Neural cell (in vitro differentiated cells): ENCODE measurements around the gene PER2. TPM values are rescaled to one million over a fixed set of nuclear protein-coding genes. Genes with fewer than 3 reads are reported as not detected.

ENCODE experiments used
- H2AFZ ChIP-seq: fragments of 200-600, 300-800 bp; sonication (generic), shearing (Covaris generic); 2 replicates; pipeline ENCODE4 v1.6.0; 2014; ENCODE audit warnings: low read depth, mild to moderate bottlenecking, antibody characterized with exemption, low read length, moderate library complexity
- H3F3A ChIP-seq: fragments of 200-600 bp; shearing (Covaris generic); 2 replicates; pipeline ENCODE4 v1.6.1; 2016; ENCODE audit warnings: mild to moderate bottlenecking, moderate library complexity, mixed read lengths, antibody characterized with exemption, low read length; ENCODE audit not compliant: insufficient read depth, poor library complexity, severe bottlenecking
- H3K27ac ChIP-seq: fragments of 200-600, 300-800 bp; sonication (generic), shearing (Covaris generic); 2 replicates; pipeline ENCODE4 v1.5.1; 2014; ENCODE audit warnings: mild to moderate bottlenecking, low read length, moderate library complexity
- H3K27me3 ChIP-seq: fragments of 300-800, 200-600 bp; sonication (generic), shearing (Covaris generic); 2 replicates; pipeline ENCODE4 v1.6.0; 2014; ENCODE audit warnings: mild to moderate bottlenecking, low read depth, low read length, moderate library complexity; ENCODE audit not compliant: insufficient read depth
- H3K36me3 ChIP-seq: fragments of 300-800, 200-600 bp; sonication (generic), shearing (Covaris generic); 2 replicates; pipeline ENCODE4 v1.5.1; 2014; ENCODE audit warnings: mild to moderate bottlenecking, antibody characterized with exemption, low read length, moderate library complexity; ENCODE audit not compliant: insufficient read depth
- H3K4me2 ChIP-seq: fragments of 300-800, 200-600 bp; sonication (generic), shearing (Covaris generic); 2 replicates; pipeline ENCODE4 v1.6.0; 2014; ENCODE audit warnings: mild to moderate bottlenecking, low read length
- H3K4me3 ChIP-seq: fragments of 300-800, 200-600 bp; sonication (generic), shearing (Covaris generic); 2 replicates; pipeline ENCODE4 v1.5.1; 2014; ENCODE audit warnings: mild to moderate bottlenecking, low read length, moderate library complexity
- H3K79me2 ChIP-seq: fragments of 200-600 bp; shearing (Covaris generic); replicated peaks from 2 replicates; pipeline ENCODE4 v1.6.0; 2014; ENCODE audit warnings: mild to moderate bottlenecking, low read length, moderate library complexity; ENCODE audit not compliant: insufficient read depth
- H3K9ac ChIP-seq: fragments of 300-800, 200-600 bp; sonication (generic), shearing (Covaris generic); 2 replicates; pipeline ENCODE4 v1.6.1; 2016; ENCODE audit warnings: mild to moderate bottlenecking, low read length, mixed read lengths
- H3K9me2 ChIP-seq: fragments of 200-600 bp; shearing (Covaris generic); 2 replicates; pipeline ENCODE4 v1.6.1; 2016; ENCODE audit warnings: mild to moderate bottlenecking, low read length, mixed read lengths; ENCODE audit not compliant: insufficient read depth
- H3K9me3 ChIP-seq: fragments of 200-600, 300-800 bp; sonication (generic), shearing (Covaris generic); 2 replicates; pipeline ENCODE4 v1.6.1; 2016; ENCODE audit warnings: mild to moderate bottlenecking, mixed run types, low read length, moderate library complexity, mixed read lengths
- H4K20me1 ChIP-seq: fragments of 200-600 bp; shearing (Covaris generic); 2 replicates; pipeline ENCODE4 v1.6.1; 2016; ENCODE audit warnings: mild to moderate bottlenecking, mixed run types; ENCODE audit not compliant: insufficient read depth
- CTCF ChIP-seq: fragments of 450-650 bp; IDR thresholded peaks from 2 replicates; pipeline ENCODE4 v1.5.1; 2014; ENCODE audit warnings: antibody characterized with exemption, mild to moderate bottlenecking, moderate library complexity; ENCODE audit not compliant: poor library complexity, severe bottlenecking
- EP300 ChIP-seq: fragments of 450-650 bp; conservative IDR thresholded peaks from 2 replicates; pipeline ENCODE4 v1.6.1; 2014; ENCODE audit warnings: antibody characterized with exemption, mild to moderate bottlenecking, moderate library complexity; ENCODE audit not compliant: poor library complexity, severe bottlenecking
- EZH2 ChIP-seq: fragments of 200-600, 300-800 bp; shearing (Covaris generic), sonication (generic); IDR thresholded peaks from 2 replicates; pipeline ENCODE4 v1.6.1; 2014; ENCODE audit warnings: antibody characterized with exemption, low read length, borderline replicate concordance, mild to moderate bottlenecking; ENCODE audit not compliant: insufficient read depth, poor library complexity, severe bottlenecking
- MXI1 ChIP-seq: fragments of 450-650 bp; conservative IDR thresholded peaks from 2 replicates; pipeline ENCODE4 v1.6.1; 2014; ENCODE audit warnings: antibody characterized with exemption, mild to moderate bottlenecking; ENCODE audit not compliant: poor library complexity, severe bottlenecking
- POLR2AphosphoS5 ChIP-seq: IDR thresholded peaks from 2 replicates; pipeline ENCODE4 v1.6.1; 2012
- RAD21 ChIP-seq: fragments of 450-650 bp; conservative IDR thresholded peaks from 2 replicates; pipeline ENCODE4 v1.6.1; 2014; ENCODE audit warnings: antibody characterized with exemption, mild to moderate bottlenecking, moderate library complexity
- REST ChIP-seq: IDR thresholded peaks from 2 replicates; pipeline ENCODE4 v1.6.1; 2012; ENCODE audit warnings: borderline replicate concordance
- SMC3 ChIP-seq: fragments of 450-650 bp; conservative IDR thresholded peaks from 2 replicates; pipeline ENCODE4 v1.6.1; 2014; ENCODE audit warnings: antibody characterized with exemption, mild to moderate bottlenecking, moderate library complexity; ENCODE audit not compliant: poor library complexity
- TAF1 ChIP-seq: IDR thresholded peaks from 2 replicates; pipeline ENCODE4 v1.6.1; 2012; ENCODE audit warnings: low read depth
- polyA plus RNA-seq: library from polyadenylated mRNA; depleted of rRNA; stranded (reverse); fragments of >200 nt; gene quantifications from 2 replicates; pipeline ENCODE4 v1.2.3, GENCODE V29; 2014

Gene PER2
- polyA plus RNA-seq, 1 donor from 2014 or later, result 3.2 TPM

DNA sequence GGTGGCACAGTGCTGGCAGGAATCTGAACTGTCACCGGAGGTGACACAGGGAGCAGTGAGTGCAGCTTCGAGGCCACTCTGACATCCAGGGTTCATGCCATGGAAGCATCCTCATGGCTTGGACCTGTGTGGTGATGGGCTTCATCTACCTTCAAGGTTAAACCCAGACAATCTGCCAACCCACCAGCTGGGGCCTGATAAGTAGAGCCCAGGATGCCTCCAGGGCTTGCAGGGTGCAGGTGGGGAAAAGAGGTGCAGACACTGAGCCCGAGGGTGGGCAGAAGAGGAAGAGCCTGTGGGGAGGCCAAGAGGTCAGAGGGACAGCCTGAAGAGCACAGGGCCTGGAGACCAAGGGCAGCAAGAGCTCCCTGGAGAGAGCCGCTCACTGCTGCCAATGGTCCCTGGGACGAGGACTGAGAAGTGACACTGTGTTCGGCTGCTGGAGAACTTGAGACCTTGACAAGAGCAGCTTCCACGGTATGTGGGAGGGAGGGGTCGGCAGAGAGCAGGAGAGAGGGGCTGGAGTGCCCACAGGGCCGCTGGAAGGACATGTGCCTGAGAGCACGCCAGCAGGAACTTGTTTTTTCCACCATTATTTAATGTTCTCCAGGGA is 40.5 kb downstream of the PER2 start:
- no peaks in the 10 kb centered on the region for H3K79me2 ChIP-seq
- no peaks in the 10 kb centered on the region for H3K9me2 ChIP-seq
- H3K9ac ChIP-seq, result no peak overlapping the region
- no peaks in the 10 kb centered on the region for H3K36me3 ChIP-seq
- no peaks in the 10 kb centered on the region for H4K20me1 ChIP-seq
- H3K4me3 ChIP-seq, result no peak overlapping the region
- no peaks in the 10 kb centered on the region for H3F3A ChIP-seq
- H3K27ac ChIP-seq, result no peak overlapping the region
- no peak overlapping the region for H3K4me2 ChIP-seq
- no peaks in the 10 kb centered on the region for H3K9me3 ChIP-seq
- no peak overlapping the region for H2AFZ ChIP-seq
- no peaks in the 10 kb centered on the region for H3K27me3 ChIP-seq
- no peak for TF ChIP-seq CTCF
- no peak for TF ChIP-seq POLR2AphosphoS5
- TF ChIP-seq SMC3, result no peak
- no peak for TF ChIP-seq TAF1
- no peak for TF ChIP-seq REST
- no peak for TF ChIP-seq RAD21
- TF ChIP-seq EP300, result no peak
- TF ChIP-seq MXI1, result no peak
- TF ChIP-seq EZH2, result no peak

DNA sequence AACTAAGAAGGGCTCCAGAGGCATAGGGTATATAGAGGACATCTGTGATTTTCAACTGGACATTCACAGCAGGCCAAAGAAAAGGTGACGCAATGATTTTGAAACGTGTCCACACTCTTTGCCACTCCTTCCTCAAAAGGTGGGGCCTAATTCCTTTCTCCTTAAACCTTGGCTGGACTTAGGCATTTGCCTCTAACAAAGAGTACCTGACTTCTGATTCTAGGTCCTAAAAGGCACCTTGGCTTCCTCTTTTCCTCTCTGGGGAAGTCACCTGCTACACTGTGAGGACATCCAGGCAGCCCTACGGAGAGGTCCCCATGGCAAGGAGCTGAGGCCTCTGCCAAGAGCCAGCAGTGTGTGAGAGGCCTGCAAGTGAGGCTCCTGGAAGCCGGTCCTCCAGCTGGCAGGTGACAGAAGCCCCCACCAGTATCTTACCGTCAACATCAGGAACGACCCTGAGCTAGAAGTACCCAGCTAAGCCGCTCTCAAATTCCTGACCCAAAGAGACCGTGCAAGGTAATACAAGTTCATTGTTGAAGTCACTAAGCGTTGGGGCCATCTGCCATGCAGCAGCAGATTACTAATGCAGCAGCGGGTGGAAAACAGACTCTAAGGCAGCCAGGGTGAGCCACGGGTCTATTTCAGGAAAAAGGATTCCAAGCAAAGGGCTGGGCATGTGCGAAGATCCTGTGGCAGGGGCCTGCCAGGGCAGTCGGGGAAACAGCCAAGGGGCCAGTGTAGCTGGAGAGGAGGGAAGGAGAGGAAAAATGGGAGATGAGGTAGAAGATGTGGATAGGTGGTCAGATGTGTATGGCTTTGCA is 41.2 kb downstream of the PER2 start:
- Histone ChIP-seq H3K36me3 (no peaks in the 10 kb centered on the region), H3K9me3 (no peaks in the 10 kb centered on the region), H3K9me2 (no peaks in the 10 kb centered on the region), H4K20me1 (no peaks in the 10 kb centered on the region), H3K27ac (no peak overlapping the region), H3K9ac (no peak overlapping the region), H3K4me2 (no peak overlapping the region), H3F3A (no peaks in the 10 kb centered on the region), H3K4me3 (no peak overlapping the region), H3K27me3 (no peaks in the 10 kb centered on the region), H3K79me2 (no peaks in the 10 kb centered on the region), H2AFZ (no peak overlapping the region)
- TF ChIP-seq RAD21 (no peak), POLR2AphosphoS5 (no peak), EP300 (no peak), REST (no peak), TAF1 (no peak), CTCF (no peak), MXI1 (no peak), SMC3 (no peak), EZH2 (no peak)
